ENCODE data around the gene CDC73.

The CDC73 gene

DNA sequence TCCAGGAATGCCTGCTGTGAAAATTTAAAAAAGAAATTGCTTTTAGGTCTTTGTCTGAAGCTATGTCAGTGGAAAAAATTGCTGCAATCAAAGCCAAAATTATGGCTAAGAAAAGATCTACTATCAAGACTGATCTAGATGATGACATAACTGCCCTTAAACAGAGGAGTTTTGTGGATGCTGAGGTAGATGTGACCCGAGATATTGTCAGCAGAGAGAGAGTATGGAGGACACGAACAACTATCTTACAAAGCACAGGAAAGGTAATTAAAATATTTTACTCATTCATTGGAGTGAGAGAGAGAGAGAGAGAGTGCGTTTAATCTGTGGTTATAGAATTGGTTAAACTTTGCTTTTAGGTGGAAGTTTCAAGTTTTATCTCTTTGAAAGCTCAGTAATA lies 20.0 kb downstream of the CDC73 start:
- no peak overlapping the region for H3K4me3 ChIP-seq (ENCODE audit: control insufficient read depth, low read depth, low read length)
- TF ChIP-seq, protein P1, sequence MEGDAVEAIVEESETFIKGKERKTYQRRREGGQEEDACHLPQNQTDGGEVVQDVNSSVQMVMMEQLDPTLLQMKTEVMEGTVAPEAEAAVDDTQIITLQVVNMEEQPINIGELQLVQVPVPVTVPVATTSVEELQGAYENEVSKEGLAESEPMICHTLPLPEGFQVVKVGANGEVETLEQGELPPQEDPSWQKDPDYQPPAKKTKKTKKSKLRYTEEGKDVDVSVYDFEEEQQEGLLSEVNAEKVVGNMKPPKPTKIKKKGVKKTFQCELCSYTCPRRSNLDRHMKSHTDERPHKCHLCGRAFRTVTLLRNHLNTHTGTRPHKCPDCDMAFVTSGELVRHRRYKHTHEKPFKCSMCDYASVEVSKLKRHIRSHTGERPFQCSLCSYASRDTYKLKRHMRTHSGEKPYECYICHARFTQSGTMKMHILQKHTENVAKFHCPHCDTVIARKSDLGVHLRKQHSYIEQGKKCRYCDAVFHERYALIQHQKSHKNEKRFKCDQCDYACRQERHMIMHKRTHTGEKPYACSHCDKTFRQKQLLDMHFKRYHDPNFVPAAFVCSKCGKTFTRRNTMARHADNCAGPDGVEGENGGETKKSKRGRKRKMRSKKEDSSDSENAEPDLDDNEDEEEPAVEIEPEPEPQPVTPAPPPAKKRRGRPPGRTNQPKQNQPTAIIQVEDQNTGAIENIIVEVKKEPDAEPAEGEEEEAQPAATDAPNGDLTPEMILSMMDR (IDR thresholded peaks at IDR 0.05; ENCODE audit: control insufficient read depth, insufficient read depth, low read depth, low read length, missing control alignments): no peak
- DNase-seq (ENCODE audit: low read depth): no peak

DNA sequence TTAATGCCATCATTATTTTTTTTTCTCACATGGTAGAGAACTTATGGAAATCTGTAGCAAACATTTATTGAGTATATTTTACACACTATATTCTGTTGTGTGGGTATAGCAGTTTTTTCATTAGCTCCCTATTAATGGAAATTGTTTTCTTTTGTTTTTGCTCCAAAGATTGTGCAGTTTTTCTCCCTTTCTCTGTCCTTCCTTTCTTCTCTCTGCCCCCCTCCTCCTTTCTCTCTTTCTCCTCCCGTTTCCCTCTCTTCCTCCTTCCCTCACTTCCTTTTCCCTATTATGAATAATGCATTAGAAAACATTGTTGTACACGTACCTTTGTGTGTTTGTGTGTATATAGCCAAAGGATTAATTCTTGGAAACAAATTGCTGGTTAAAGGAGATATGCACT lies 20.6 kb downstream of the CDC73 start:
- TF ChIP-seq, protein P1 (IDR thresholded peaks at IDR 0.05; ENCODE audit: control insufficient read depth, insufficient read depth, low read depth, low read length, missing control alignments): no peak
- no peak overlapping the region for H3K4me3 ChIP-seq (ENCODE audit: control insufficient read depth, low read depth, low read length)
- no peak for DNase-seq (ENCODE audit: low read depth)

DNA sequence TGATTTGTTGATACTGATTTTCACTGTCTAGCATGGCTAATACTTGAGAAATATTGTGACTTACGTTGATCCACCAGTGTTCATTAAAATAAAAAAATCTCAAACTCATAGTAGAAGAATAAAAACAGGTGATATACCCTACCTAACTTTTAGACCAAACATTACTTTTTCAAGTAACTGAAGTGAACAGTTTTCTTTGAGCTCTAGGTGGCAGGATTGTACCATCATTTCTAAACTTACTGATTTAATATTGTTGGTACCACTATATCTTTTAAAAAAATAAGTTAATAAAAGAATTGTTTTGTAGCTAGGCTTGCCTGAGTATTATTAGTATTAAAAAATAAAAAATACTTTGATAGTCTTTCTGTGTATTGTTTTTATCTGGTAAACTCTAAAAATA lies 21.5 kb downstream of the CDC73 start:
- H3K4me3 ChIP-seq (ENCODE audit: control insufficient read depth, low read depth, low read length): no peak overlapping the region
- DNase-seq (ENCODE audit: low read depth): no peak
- TF ChIP-seq, protein P1 (IDR thresholded peaks at IDR 0.05; ENCODE audit: control insufficient read depth, insufficient read depth, low read depth, low read length, missing control alignments): peak; percentile 27

DNA sequence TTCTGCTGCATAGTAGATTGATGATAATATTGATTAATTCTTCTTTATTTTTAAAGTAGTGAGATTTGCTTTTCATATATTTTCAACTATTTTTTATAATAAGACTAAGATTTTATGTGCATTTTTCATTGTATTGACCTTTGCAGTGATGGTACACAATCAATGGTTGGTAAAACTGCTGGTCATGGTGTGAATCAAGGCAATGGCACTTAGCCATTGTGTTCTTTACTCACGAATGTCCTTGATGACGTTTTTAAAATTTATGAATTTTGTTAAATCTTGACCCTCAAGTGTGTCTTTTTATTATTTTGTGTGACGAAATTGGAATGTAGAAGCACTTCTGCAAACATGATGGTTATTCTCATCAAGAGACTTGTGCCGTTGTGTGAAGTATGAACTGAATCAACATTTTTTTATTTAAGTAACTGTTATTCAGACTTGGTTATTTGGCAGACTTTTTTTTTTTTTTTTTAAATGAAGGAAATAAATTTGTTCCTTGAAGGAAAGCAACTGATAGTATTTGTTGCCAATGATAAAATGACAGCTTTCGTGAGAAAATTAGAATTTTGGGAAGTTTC lies 22.6 kb downstream of the CDC73 start:
- TF ChIP-seq, protein P1 (IDR thresholded peaks at IDR 0.05; ENCODE audit: control insufficient read depth, insufficient read depth, low read depth, low read length, missing control alignments): no peak
- no peak for DNase-seq (ENCODE audit: low read depth)
- H3K4me3 ChIP-seq (ENCODE audit: control insufficient read depth, low read depth, low read length): no peak overlapping the region

DNA sequence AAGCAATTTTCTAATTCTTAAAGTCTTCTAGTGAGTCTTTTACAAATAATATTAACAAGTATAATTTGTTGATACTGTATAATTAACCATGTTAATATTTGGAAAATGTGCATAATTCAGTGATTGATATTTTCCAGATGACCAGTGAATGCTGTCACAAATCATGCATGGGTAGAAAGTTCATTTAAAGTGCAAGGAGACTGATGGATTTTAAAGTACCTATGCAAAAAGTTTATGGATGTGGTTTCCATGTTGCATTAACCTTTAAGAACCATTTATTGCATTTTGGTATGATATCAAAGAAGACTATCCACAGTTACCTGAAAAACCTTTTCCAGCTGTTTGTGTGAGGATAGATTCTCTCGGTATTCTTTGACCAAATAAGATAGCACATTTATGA lies 23.2 kb downstream of the CDC73 start:
- TF ChIP-seq, protein P1 (IDR thresholded peaks at IDR 0.05; ENCODE audit: control insufficient read depth, insufficient read depth, low read depth, low read length, missing control alignments): no peak
- no peak for DNase-seq (ENCODE audit: low read depth)
- no peak overlapping the region for H3K4me3 ChIP-seq (ENCODE audit: control insufficient read depth, low read depth, low read length)

DNA sequence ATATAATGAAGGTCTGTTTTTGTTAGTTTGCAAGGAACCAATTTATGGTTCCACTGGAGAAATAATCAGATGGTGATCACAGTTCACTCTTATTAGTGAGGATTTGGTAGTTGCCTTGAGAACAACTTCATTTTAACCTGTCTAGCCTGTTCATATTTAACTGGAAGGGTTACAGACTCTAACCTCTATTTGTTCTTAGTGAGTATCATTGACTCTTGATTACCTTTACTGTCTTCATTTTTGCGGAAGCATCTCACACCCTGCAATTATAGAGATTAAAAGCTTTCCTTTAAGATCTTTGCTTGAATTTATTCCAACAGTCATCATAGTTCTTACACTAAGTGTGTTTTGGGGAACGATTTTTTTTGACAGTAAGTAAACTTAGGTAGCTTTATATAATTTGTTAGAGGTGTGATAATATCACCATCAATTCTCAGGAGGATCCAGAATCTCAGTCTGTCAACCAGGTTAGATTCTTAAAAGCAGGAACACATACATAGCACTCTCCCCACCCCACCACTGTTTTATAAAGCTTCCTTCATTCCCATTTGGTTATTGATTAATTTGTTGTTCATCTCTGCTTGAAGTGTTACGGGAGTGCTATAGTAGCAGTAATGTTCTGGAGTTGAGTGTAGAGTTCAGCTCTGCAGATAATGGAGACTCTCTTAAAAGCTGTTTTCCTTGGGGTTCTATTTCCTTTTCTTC lies 34.4 kb downstream of the CDC73 start:
- no peak for DNase-seq (ENCODE audit: low read depth)
- no peak overlapping the region for H3K4me3 ChIP-seq (ENCODE audit: control insufficient read depth, low read depth, low read length)
- TF ChIP-seq, protein P1 (IDR thresholded peaks at IDR 0.05; ENCODE audit: control insufficient read depth, insufficient read depth, low read depth, low read length, missing control alignments): no peak

All from AG09309 (cell line).